GM21447 (cell line): Measurements from ENCODE around the gene TOMM40.
A peak's percentile ranks its signal among the peaks of the same experiment; 100 is the strongest.
"Not testable (repeated sequence)": the region's sequence is repeated elsewhere in the genome, so short reads cannot be mapped to it uniquely, and the experiment has no call there.

ENCODE experiments used
- ATAC-seq: cut with Tn5 transposase; IDR thresholded peaks from one replicate; pipeline ENCODE4 v1.9.1; 2021; ENCODE audit not compliant: unreplicated experiment

Gene TOMM40

DNA sequence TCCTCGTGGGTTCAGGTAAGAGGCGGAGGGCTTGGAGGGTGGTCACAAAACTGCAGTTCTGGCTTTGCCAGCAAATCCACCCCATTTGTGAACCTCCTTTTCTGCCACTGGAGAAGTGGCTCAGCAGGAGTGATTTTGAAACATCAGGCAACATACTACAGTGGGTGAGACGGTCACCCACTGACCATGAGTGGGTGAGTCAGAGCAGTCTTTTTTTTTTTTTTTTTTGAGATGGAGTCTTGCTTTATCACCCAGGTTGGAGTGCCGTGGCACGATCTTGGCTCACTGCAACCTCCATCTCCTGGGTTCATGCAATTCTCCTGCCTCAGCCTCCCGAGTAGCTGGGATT, 3.0 kb downstream of the TOMM40 start:
- ATAC-seq = no peak

DNA sequence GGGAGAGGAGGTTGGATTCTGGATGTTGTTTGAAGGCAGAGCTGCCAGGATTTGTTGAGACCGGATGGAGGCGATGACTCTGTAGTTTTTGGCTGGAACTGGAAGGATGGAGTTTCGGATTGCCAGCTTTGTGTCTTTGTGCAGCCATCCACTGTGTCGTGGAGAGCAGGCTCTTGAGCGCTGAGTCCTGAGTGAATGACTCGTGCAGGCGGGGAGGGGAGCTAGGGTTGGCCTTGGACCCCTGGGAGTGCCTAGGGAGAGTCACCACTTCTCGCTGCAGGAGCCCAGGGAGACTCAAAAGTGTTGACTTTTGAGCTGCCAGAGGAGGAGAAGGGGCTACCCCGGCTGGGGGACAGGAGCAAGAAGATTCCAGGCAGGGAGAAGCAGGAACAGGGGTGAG, 3.9 kb downstream of the TOMM40 start:
- no peak for ATAC-seq

DNA sequence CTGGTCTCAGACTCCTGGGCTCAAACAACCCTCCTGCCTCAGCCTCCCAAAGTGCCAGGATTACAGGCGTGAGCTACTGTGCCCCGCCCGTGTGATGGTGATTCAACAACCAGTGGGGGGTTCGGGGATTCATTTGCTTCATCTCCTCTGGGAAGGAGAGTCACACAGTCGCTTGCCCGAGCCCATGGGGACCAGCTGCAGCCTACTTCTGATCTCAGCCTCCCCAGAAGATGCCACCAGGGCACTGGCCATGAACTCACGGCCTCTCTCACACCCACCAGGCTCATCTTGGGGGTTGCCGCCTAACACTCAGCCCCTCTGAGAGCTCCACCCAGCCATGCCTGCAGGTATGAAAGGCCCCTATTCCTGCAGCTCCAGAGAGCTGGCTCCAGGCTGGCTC, 6.8 kb downstream of the TOMM40 start:
- ATAC-seq = no peak

- no peak for ATAC-seq
Measured at GRCh38 chr19:44900328-44901244, 9.5 kb downstream of the TOMM40 start.

DNA sequence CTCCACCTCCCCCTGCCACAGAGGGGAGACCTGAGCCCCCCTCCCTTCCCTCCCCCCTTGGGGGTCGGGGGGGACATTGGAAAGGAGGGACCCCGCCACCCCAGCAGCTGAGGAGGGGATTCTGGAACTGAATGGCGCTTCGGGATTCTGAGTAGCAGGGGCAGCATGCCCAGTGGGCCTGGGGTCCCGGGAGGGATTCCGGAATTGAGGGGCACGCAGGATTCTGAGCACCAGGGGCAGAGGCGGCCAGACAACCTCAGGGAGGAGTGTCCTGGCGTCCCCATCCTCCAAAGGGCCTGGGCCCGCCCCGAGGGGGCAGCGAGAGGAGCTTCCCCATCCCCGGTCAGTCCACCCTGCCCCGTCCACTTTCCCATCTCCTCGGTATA, 12.2 kb downstream of the TOMM40 start:
- ATAC-seq = no peak

DNA sequence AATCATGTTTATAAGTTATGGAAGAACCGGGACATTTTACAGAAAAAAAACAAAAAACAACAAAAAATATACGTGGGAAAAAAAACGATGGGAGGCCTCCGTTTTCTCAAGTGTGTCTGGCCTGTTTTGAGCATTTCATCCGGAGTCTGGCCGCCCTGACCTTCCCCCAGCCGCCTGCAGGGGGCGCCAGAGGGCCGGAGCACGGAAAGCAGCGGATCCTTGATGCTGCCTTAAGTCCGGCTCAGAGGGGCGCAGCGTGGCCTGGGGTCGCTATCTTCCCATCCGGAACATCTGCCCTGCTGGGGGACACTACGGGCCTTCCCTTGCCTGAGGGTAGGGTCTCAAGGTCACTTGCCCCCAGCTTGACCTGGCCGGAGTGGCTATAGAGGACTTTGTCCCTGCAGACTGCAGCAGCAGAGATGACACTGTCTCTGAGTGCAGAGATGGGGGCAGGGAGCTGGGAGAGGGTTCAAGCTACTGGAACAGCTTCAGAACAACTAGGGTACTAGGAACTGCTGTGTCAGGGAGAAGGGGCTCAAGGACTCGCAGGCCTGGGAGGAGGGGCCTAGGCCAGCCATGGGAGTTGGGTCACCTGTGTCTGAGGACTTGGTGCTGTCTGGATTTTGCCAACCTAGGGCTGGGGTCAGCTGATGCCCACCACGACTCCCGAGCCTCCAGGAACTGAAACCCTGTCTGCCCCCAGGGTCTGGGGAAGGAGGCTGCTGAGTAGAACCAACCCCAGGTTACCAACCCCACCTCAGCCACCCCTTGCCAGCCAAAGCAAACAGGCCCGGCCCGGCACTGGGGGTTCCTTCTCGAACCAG, 12.8 kb downstream of the TOMM40 start:
- ATAC-seq = no peak

- ATAC-seq = no peak
Measured at GRCh38 chr19:44904426-44904994, 13.5 kb downstream of the TOMM40 start.

- ATAC-seq = no peak
Measured at GRCh38 chr19:44905437-44906160, 14.5 kb downstream of the TOMM40 start, which contains the start of gene APOE. Gene APOE, plus strand, starts transcription at chr19:44905796. Its CDS starts 829 bp downstream, at chr19:44906625.

- ATAC-seq = no peak
Measured at GRCh38 chr19:44907613-44908012, 16.6 kb downstream of the TOMM40 start.

GRCh38 chr19:44908074-44908835, 17.2 kb downstream of the TOMM40 start:
- ATAC-seq = no peak

DNA sequence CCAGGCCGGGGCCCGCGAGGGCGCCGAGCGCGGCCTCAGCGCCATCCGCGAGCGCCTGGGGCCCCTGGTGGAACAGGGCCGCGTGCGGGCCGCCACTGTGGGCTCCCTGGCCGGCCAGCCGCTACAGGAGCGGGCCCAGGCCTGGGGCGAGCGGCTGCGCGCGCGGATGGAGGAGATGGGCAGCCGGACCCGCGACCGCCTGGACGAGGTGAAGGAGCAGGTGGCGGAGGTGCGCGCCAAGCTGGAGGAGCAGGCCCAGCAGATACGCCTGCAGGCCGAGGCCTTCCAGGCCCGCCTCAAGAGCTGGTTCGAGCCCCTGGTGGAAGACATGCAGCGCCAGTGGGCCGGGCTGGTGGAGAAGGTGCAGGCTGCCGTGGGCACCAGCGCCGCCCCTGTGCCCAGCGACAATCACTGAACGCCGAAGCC, 17.8 kb downstream of the TOMM40 start:
- no peak for ATAC-seq

DNA sequence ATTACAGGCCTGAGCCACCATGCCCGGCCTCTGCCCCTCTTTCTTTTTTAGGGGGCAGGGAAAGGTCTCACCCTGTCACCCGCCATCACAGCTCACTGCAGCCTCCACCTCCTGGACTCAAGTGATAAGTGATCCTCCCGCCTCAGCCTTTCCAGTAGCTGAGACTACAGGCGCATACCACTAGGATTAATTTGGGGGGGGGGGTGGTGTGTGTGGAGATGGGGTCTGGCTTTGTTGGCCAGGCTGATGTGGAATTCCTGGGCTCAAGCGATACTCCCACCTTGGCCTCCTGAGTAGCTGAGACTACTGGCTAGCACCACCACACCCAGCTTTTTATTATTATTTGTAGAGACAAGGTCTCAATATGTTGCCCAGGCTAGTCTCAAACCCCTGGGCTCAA, 18.7 kb downstream of the TOMM40 start:
- ATAC-seq = no peak

DNA sequence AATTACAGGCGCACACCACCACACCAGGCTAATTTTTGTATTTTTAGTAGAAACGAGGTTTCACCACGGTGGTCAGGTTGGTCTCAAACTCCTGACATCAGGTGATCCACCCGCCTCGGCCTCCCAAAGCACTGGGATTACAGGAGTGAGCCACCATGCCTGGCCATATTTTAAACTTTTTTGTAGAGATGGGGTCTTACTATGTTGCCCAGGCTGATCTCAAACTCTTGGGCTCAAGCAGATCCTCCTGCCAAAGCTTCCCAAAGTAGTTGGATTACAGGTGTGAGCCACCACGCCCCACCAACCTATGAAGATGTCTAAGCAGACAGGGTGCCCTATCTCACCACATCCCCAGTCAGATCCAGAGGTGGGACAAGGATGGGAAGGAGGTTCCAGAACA, 20.8 kb downstream of the TOMM40 start:
- not testable (repeated sequence) for ATAC-seq

- ATAC-seq = no peak
Measured at GRCh38 chr19:44912854-44913253, 21.8 kb downstream of the TOMM40 start.

DNA sequence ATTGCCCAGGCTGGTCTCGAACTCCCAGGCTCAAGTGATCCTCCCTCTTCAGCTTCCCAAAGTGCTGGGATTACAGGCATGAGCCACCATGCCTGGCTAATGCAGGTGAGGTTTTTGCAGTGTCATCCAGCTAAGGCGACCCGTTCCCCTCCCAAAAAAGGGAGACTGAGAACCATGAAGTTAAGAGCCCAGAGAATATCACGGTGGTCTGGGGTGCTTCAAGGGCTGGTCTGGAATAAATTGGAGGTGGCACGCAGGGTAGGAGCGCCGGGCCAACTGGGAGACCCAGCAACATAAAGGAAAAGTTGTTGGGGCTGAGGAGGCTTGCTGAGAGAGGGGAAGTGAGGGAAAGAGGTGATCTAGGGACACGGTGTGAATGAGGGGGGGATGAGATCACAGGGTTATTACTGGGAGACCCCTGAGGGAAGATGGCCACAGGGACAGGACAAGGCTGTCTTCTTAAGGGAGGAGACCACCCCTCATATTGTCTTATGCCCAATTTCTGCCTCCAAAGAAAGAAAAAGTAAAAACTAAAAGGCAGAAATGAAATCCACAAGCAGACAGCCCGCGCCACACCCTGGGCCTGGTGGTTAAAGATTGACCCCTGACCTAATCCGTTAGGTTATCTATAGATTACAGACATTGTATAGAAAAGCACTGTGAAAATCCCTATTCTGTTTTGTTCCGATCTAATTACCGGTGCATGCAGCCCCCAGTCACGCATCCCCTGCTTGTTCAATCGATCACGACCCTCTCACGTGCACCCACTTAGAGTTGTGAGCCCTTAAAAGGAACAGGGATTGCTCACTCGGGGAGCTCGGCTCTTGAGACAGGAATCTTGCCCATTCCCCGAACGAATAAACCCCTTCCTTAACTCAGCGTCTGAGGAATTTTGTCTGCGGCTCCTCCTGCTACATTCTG, 22.7 kb downstream of the TOMM40 start:
- not testable (repeated sequence) for ATAC-seq

GRCh38 chr19:44914433-44915206, 23.6 kb downstream of the TOMM40 start, which contains the start of gene APOC1:
Gene APOC1, plus strand, starts transcription at chr19:44914608. Its CDS starts 284 bp downstream, at chr19:44914892.
- peak; percentile 96 for ATAC-seq

- ATAC-seq = no peak
Measured at GRCh38 chr19:44924243-44924725, 33.2 kb downstream of the TOMM40 start.
